ENCODE results near the gene LRRC56. TPM values are rescaled to one million over a fixed set of nuclear protein-coding genes. Genes with fewer than 3 reads are reported as not detected.

The LRRC56 gene
- total and polyA plus RNA-seq, 2 experiments from 2014 or later: 0.73 to 0.87 TPM

DNA sequence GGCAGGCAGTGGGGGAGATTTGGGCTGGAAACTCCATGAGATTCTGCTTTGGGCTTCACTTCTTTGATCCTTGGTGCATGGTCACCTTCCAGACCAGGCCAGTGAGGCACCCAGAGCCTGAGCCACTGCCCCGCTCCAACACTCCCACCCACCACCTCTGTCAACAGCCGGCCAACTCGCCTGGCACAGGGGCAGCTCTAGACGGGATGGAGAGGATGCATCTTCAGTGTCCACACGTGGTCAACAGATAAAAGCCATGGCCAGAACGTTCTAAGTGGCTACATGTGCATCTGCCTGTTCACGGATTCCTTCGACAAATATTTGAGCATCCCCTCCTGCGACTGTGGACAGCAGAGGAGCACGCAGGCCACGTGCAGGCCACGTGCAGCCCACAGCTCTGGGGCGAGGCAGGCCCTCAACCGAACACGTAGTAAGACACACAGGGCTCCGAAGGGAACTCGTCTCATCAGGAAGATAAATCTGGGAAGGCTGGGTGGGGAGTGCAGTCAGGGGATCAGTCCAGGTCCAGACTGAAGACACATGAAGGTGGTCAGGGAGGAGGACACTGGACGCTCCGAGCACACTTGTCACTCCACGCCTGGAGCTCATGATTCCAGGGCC is 1.2 kb downstream of the LRRC56 start:
- no peak for DNase-seq (ENCODE audit: low spot score)
- Histone ChIP-seq H3K4me2 (no peak overlapping the region), H3K4me3 (no peak overlapping the region), H2AFZ (no peak overlapping the region), H3K9me2 (ENCODE audit: insufficient read depth) (no peaks in the 10 kb centered on the region), H3K4me1 (ENCODE audit: insufficient read depth) (no peaks in the 10 kb centered on the region; the same call in 1 of the 2 replicates), H3F3A (replicated peaks; ENCODE audit: low read depth) (peaks cover 11% of the 10 kb centered on the region), H3K27ac (ENCODE audit: low read depth) (no peak overlapping the region), H3K79me2 (replicated peaks; ENCODE audit: insufficient read depth) (no peaks in the 10 kb centered on the region; the same call in 1 of the 2 replicates), H4K20me1 (replicated peaks; ENCODE audit: insufficient read depth) (0 out of 2 replicates have a peak, but pooled peaks cover 2% of the 10 kb centered on the region), H3K36me3 (ENCODE audit: insufficient read depth) (no peaks in the 10 kb centered on the region), H3K27me3 (ENCODE audit: insufficient read depth) (peaks cover 17% of the 10 kb centered on the region; the same call in 1 of the 2 replicates)
- Mint-ChIP-seq H3K4me1 (peaks cover 3% of the 10 kb centered on the region; the same call in 2 of the 3 replicates), H3K9me3 (peaks cover 2% of the 10 kb centered on the region; the same call in 2 of the 3 replicates), H3K27me3 (ENCODE audit: insufficient read depth, low read depth, poor library complexity) (peaks cover 23% of the 10 kb centered on the region), H3K27ac (no peak overlapping the region), H3K4me3 (peak overlapping the region; percentile 12; the same call in 1 of the 3 replicates), H3K36me3 (ENCODE audit: low read depth) (peaks cover 5% of the 10 kb centered on the region)
- no peak for TF ChIP-seq ETS1 (IDR thresholded peaks at IDR 0.05)
- TF ChIP-seq EZH2phosphoT487 (IDR thresholded peaks at IDR 0.05; ENCODE audit: unreplicated experiment): no peak
- no peak for TF ChIP-seq ZNF462 (CRISPR knock-in tag; IDR thresholded peaks at IDR 0.05)
- TF ChIP-seq, protein P1, sequence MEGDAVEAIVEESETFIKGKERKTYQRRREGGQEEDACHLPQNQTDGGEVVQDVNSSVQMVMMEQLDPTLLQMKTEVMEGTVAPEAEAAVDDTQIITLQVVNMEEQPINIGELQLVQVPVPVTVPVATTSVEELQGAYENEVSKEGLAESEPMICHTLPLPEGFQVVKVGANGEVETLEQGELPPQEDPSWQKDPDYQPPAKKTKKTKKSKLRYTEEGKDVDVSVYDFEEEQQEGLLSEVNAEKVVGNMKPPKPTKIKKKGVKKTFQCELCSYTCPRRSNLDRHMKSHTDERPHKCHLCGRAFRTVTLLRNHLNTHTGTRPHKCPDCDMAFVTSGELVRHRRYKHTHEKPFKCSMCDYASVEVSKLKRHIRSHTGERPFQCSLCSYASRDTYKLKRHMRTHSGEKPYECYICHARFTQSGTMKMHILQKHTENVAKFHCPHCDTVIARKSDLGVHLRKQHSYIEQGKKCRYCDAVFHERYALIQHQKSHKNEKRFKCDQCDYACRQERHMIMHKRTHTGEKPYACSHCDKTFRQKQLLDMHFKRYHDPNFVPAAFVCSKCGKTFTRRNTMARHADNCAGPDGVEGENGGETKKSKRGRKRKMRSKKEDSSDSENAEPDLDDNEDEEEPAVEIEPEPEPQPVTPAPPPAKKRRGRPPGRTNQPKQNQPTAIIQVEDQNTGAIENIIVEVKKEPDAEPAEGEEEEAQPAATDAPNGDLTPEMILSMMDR (conservative IDR thresholded peaks at IDR 0.05; ENCODE audit: low read depth in 2 of 2): no peak
- TF ChIP-seq STAT1 (IDR thresholded peaks at IDR 0.05; ENCODE audit: unreplicated experiment): no peak
- TF ChIP-seq, protein P2, sequence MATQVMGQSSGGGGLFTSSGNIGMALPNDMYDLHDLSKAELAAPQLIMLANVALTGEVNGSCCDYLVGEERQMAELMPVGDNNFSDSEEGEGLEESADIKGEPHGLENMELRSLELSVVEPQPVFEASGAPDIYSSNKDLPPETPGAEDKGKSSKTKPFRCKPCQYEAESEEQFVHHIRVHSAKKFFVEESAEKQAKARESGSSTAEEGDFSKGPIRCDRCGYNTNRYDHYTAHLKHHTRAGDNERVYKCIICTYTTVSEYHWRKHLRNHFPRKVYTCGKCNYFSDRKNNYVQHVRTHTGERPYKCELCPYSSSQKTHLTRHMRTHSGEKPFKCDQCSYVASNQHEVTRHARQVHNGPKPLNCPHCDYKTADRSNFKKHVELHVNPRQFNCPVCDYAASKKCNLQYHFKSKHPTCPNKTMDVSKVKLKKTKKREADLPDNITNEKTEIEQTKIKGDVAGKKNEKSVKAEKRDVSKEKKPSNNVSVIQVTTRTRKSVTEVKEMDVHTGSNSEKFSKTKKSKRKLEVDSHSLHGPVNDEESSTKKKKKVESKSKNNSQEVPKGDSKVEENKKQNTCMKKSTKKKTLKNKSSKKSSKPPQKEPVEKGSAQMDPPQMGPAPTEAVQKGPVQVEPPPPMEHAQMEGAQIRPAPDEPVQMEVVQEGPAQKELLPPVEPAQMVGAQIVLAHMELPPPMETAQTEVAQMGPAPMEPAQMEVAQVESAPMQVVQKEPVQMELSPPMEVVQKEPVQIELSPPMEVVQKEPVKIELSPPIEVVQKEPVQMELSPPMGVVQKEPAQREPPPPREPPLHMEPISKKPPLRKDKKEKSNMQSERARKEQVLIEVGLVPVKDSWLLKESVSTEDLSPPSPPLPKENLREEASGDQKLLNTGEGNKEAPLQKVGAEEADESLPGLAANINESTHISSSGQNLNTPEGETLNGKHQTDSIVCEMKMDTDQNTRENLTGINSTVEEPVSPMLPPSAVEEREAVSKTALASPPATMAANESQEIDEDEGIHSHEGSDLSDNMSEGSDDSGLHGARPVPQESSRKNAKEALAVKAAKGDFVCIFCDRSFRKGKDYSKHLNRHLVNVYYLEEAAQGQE (IDR thresholded peaks at IDR 0.05; ENCODE audit: unreplicated experiment): no peak
- TF ChIP-seq JUNB (IDR thresholded peaks at IDR 0.05; ENCODE audit: unreplicated experiment): no peak
- TF ChIP-seq CREB1 (CRISPR knock-in tag; IDR thresholded peaks at IDR 0.05; ENCODE audit: low read depth): no peak
- no peak for TF ChIP-seq ZNF114 (CRISPR knock-in tag; IDR thresholded peaks at IDR 0.05)
- TF ChIP-seq EZH2 (IDR thresholded peaks at IDR 0.05; ENCODE audit: low read depth, unreplicated experiment): no peak
- TF ChIP-seq NANOG (IDR thresholded peaks at IDR 0.05; ENCODE audit: borderline replicate concordance): no peak
- TF ChIP-seq POLR2AphosphoS5 (IDR thresholded peaks at IDR 0.05; ENCODE audit: low read depth): no peak
- TF ChIP-seq ZNF331 (CRISPR knock-in tag; IDR thresholded peaks at IDR 0.05; ENCODE audit: low read depth): no peak
- ATAC-seq: no peak

Measured in GM23338 (cell line).